Stimulated activated CD4-positive, alpha-beta T cell treated with anti-CD3 and anti-CD28 coated beads, Interleukin-15, amount 100 ng/mL, for 24 hours (primary cell): Measurements from ENCODE around the gene EPHB2.
A peak's percentile ranks its signal among the peaks of the same experiment; 100 is the strongest.
"Not testable (repeated sequence)": the region's sequence is repeated elsewhere in the genome, so short reads cannot be mapped to it uniquely, and the experiment has no call there.

ENCODE experiments used
- DNase-seq: peaks from one replicate; pipeline ENCODE4 v3.0.0-alpha.2; 2020

EPHB2 gene

GRCh38 chr1:22920734-22921451 is 210.3 kb downstream of the EPHB2 start:
- no peak for DNase-seq

GRCh38 chr1:22921452-22922126 is 210.9 kb downstream of the EPHB2 start:
- no peak for DNase-seq

- no peak for DNase-seq
Measured at GRCh38 chr1:22922640-22923039, 212.0 kb downstream of the EPHB2 start.

GRCh38 chr1:22925111-22925510 is 214.5 kb downstream of the EPHB2 start:
- no peak for DNase-seq

GRCh38 chr1:22930240-22930912 is 219.7 kb downstream of the EPHB2 start:
- peak; percentile 51 for DNase-seq

GRCh38 chr1:22932803-22933470 is 222.3 kb downstream of the EPHB2 start:
- DNase-seq = no peak

GRCh38 chr1:22935433-22935832 is 224.8 kb downstream of the EPHB2 start:
- no peak for DNase-seq

GRCh38 chr1:22936681-22937080 is 226.0 kb downstream of the EPHB2 start:
- no peak for DNase-seq

- DNase-seq = no peak
Measured at GRCh38 chr1:22941257-22941656, 230.6 kb downstream of the EPHB2 start.

GRCh38 chr1:22944346-22945055 is 233.9 kb downstream of the EPHB2 start:
- no peak for DNase-seq

GRCh38 chr1:22945171-22945570 is 234.5 kb downstream of the EPHB2 start:
- DNase-seq = not testable (repeated sequence)

- no peak for DNase-seq
Measured at GRCh38 chr1:22949822-22950331, 239.2 kb downstream of the EPHB2 start.

- DNase-seq = no peak
Measured at GRCh38 chr1:22951796-22952195, 241.2 kb downstream of the EPHB2 start.

- no peak for DNase-seq
Measured at GRCh38 chr1:22952694-22953056, 242.0 kb downstream of the EPHB2 start.

GRCh38 chr1:22953057-22953739 is 242.6 kb downstream of the EPHB2 start:
- no peak for DNase-seq

- DNase-seq = no peak
Measured at GRCh38 chr1:22953740-22954141, 243.1 kb downstream of the EPHB2 start.

- no peak for DNase-seq
Measured at GRCh38 chr1:22955146-22955545, 244.5 kb downstream of the EPHB2 start.

GRCh38 chr1:22957066-22957465 is 246.4 kb downstream of the EPHB2 start:
- DNase-seq = no peak

GRCh38 chr1:22958556-22958955 is 247.9 kb downstream of the EPHB2 start:
- no peak for DNase-seq

GRCh38 chr1:22959545-22960360 is 249.1 kb downstream of the EPHB2 start:
- DNase-seq = no peak

- DNase-seq = no peak
Measured at GRCh38 chr1:22962558-22962957, 251.9 kb downstream of the EPHB2 start.
